Measurements from ENCODE around the gene SV2B.
"Not testable (repeated sequence)": the region's sequence is repeated elsewhere in the genome, so short reads cannot be mapped to it uniquely, and the experiment has no call there.

Gene SV2B, protein sequence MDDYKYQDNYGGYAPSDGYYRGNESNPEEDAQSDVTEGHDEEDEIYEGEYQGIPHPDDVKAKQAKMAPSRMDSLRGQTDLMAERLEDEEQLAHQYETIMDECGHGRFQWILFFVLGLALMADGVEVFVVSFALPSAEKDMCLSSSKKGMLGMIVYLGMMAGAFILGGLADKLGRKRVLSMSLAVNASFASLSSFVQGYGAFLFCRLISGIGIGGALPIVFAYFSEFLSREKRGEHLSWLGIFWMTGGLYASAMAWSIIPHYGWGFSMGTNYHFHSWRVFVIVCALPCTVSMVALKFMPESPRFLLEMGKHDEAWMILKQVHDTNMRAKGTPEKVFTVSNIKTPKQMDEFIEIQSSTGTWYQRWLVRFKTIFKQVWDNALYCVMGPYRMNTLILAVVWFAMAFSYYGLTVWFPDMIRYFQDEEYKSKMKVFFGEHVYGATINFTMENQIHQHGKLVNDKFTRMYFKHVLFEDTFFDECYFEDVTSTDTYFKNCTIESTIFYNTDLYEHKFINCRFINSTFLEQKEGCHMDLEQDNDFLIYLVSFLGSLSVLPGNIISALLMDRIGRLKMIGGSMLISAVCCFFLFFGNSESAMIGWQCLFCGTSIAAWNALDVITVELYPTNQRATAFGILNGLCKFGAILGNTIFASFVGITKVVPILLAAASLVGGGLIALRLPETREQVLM

DNA sequence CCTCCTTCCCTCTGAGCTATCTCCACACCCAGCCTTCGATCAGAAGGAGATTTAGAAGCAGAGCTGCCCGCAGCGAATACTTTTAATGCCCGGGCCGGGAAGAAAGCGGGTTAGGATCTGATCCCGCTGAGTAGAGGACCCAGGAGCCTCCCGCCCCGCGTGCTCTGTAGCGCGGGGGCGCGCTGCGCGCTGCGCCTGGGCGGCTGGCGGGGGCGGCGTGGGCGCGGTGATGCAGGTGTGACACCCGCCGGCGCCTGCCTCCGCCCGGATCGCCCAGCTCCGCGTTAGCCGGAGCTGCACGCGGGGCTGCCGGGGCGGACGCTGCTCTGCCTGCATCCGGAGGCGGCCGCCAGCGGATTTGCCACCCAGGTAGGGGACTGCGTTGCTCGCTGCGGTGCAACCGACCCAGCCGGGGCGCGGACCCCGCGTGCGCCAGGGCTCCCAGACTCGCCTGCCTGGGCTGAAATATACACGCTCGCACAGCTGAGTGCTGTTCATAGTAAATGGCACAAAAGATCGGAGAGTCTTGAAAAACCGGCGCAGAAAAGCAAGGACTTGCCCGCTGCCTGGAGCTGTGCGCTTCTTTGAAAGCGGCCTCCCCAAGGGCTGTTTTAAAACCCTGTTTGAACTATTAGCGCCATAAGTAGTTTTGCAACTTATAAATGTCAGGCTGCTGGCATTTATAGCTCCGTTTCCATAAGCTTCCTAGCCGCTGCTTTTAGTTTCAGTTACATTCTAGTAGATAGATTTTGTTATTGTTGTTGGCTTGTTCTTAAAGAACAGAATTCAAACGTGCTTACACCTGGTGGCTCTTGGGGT, at the start of gene SV2B:
TSS of gene SV2B (plus strand) at position 263 of the 819 bp plus-strand sequence. CDS start 126,007 bp downstream, outside the sequence.
- DNase-seq, result peak; percentile 23

DNA sequence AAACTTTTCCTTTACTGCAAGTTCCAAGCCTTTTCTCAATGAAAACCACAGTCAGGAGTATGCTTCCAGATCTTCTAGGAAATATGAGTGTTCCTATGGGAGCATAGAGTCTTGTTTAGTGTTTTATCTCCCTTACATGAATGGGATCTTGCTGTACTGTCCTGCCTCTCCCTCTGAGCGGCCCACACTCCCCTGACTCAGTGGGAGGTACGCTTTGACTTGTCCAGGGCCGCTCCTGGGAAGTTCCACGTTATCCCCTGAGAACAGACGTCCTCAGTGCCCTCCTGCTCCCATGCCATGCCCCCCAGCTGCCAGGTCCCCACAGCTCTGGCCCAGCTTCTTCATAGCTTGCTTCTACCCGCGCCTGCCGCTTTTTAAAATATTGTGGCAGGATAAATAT, 48.8 kb upstream of the SV2B start:
- DNase-seq, result no peak

DNA sequence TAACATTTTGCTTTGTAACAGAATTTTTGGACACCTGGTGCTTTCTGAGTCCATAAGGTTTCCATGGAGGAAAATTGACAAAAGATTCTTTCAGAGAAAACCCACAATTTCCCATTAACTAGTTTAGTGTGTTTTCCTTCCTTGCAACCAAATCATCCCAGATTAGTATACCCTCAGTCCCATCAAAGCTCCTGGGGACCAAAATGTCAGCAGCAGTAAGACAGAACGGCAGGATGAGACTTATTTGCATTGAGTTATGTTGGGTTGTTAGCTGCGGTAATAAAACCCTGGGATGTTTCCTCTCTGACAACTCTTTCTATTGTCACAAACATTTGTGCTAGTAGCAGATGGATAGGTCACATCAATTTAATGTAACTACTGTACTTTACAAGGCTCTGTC, 45.2 kb upstream of the SV2B start:
- no peak for DNase-seq

DNA sequence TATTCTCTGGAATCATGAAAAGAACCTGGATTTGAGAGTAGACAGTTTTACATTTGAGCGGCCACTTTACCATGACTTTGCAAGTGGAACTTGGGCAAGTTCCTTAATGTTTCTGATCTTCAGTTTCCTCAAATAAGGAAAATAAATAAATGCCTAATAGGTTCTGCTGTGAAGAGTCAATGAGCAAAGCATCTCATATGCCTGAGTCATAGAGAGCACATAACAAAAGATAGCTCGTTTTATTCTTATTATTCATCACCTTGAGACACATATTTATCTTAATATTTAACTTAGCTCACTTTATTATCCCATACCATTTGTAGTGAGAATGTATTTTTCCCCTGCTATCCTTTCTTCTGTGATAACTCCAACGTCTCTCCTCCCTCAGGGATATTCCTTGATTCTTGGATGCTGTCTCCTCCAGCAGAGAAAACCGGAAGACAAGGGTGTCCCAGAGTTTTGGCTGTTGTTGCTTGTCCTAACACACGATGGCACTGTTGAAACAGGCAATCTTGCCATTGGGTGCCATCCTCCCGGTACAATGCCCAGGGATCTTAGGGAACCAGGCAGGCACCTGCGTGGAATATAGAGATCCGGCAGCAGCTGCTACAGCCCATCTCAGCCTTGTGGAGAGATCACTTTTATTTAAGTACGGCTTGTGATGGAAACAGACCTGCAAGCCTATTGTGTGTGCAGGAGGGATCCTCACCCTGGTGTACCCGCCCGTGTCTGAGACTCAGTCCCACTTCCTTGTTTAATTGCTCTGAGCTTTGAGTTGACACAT, 44.3 kb upstream of the SV2B start:
- DNase-seq, result peak; percentile 73

DNA sequence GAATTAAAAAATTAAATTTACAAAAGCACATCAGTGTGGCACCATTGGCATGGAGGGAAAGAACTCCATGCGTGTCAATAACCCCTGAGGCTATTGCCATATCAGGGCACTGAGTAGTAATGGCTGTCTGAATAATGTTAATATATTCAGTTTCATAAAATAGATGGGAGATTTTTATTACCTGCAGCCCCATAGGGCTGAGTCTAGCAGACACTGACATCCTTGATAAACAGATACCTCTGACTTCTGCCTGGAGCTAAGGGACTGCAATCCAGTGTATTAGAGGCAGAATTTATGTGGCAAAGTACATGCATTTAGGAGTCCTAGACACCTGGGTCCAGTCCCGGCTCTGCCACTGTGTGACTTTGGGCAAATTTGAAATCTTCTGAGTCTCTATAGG, 38.8 kb upstream of the SV2B start:
- no peak for DNase-seq

DNA sequence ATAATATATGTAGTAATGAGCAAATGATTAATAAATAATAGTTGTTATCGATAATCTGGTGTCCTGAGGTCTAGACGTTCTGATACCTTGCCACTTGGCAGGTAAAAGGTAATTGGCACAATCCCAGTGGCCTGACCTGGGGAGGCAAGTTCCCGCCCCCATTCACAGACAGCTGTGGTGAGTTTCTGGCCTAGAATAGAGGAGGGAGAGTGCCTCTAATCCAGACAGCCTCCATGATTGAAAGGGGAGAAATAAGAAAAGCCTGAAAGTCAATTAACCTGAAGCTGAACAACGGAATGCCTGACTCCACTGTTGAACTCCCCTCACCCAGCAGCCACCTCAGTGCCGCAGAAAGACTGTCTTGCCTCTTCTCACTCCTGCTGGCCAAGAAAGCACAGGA, 38.1 kb upstream of the SV2B start:
- no peak for DNase-seq

DNA sequence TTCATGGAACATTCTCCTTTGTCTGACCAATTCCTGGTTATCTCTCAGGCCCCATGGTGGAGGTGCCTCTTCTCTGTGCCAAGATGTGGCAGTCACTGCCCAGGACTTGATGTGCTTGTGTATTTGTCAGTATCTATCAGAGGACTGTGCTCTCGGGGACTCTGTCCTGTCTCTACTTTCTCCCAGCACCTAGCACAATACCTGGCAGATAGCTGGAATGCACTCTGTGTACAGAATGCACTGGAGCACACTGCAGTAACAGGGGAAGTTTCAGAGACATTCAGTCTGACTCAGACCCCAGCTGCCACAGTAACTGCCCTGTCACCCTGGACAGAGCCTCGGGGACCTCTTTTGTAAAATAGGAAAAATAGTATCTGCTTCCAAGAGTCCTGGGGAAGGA, 34.6 kb upstream of the SV2B start:
- no peak for DNase-seq

DNA sequence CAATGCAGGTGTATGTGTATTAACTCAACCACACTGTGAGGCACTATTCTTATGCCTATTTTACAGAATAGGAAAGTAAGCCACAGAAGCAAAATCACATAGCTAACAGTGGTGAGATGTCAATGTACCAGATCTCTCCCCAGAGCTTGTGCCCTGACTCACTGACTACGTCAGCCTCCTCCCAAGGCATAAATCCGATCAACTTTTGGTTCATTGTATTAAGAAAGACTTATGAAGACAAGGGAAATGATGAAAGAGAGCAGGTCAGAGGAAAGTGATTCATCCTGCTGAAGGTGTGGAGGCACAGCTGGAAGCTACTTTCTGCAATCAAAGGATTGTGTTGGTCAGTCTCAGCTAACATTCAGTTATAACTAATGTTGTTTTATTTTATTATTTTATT, 33.0 kb upstream of the SV2B start:
- no peak for DNase-seq

DNA sequence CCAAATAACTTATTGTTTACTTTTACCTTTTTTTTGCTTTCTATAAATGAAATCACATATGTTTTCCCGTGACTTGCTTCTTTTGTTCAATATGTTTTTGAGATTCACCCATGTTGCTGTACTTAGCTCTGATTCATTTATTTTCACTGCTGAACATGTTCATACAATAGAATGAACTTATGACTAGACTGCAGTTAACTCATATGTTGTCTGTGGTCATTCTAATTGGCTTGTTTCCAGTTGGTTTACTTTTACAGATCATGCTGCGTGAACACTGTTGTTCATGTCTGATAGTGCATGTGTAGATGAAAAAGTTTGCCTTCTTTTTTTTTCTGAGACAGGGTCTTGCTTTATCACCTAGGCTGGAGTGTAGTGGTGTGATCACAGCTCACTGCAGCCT, 31.6 kb upstream of the SV2B start:
- DNase-seq, result no peak

DNA sequence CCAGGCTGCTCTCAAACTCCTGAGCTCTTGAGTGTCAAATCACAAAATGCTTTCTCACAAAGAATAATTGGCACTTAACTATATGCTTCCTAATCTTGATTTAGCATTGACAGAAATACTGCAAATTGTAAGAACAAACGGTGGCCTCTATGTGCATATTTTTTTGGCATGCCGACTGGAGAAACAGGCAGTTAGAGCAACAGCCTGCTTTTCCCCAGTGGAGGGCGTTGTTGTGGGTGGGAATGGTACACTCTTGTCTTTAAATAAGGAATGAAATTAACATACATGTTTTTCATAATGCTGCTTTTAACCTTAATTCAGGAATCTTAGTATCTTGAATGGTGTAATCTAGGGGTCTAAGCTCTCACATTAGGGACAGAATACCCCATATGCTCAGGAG, 31.1 kb upstream of the SV2B start:
- DNase-seq, result no peak

DNA sequence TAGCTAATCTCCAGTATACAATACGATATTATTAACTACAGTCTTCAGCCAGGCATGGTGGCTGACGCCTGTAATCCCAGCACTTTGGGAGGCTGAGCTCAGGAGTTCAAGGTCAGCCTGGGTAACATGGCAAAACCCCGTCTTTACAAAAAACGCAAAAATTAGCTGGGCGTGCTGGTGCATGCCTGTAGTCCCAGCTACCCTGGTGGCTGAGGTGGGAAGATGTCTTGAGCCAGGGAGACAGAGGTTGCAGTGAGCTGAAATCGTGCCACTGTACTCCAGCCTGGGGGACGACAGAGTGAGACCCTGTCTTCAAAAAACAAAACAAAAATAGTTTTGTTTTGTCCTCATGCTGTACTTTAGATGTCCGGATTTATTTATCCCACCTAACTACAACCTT, 29.2 kb upstream of the SV2B start:
- DNase-seq, result no peak

DNA sequence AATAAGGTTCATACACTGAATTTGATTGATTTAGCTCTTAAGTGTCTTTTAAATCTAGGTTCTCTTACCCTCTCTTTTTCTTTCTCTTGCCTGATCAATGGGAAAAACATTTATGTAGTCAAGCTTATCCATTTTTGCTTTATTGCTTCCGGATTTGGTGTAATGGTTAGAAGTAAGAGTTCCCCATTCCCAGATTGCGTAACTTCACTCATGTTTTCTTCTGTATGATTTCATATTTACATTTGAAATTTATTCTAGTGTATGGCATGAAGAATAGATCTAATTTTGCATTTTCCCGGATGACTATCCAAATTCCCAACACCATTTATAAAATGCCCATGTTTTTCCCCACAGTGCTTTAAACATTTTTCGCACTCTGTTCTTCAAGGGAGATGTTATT, 27.9 kb upstream of the SV2B start:
- DNase-seq, result no peak

DNA sequence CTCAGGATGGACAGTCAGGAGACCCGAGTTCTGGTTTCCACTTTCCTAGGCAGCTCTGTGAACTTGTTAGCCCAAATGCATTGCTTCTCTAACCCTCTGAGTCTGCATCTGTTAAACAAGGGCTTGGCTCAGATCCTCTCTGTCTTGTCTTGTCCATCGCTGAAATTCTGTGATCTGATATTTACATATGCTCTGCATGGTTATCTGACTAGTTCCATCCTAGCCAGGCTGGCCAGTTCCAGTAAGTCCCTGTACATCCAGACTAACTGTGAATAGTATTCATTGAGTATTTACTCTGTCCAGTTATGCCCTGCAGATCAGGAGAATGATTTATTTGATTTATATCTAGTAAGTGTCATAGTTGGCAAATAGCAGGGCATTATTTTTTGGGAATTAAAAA, 27.0 kb upstream of the SV2B start:
- no peak for DNase-seq

DNA sequence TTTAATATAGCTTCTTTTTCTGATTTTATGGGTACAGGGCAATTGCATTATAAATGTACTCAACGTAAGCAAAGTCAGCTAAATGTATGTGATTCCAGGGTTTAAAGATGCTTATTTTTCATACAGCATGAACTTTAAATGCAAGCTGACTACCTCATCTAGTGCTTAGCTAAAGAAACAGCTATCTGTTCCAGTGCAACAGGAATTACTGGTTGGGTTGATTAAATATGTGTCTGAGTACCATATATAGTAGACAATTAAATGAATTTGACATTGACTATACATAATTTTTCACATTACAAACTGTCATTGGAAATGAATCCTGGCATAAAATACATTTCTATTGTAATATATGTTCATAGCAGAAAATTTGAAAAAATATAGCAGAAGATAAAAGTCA, 26.3 kb upstream of the SV2B start:
- DNase-seq, result no peak

DNA sequence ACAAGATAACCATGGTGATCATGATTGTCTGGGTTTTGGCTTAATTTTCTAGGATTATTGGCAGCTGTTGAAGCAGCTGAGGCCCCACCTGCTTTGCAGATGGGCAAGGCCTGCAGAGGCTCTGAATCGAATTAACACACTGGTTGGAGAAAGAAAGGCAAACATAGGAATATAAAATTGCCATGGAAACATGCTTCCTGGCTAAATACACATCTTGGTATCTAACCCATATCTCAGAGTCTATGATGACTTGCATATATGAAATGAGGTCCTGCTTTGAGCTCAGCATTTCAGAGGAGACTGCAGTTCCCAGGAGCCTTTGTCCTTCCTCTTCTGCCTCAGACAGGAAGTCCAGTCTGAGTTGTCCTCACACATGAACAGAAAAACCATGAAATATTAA, 24.3 kb upstream of the SV2B start:
- no peak for DNase-seq

DNA sequence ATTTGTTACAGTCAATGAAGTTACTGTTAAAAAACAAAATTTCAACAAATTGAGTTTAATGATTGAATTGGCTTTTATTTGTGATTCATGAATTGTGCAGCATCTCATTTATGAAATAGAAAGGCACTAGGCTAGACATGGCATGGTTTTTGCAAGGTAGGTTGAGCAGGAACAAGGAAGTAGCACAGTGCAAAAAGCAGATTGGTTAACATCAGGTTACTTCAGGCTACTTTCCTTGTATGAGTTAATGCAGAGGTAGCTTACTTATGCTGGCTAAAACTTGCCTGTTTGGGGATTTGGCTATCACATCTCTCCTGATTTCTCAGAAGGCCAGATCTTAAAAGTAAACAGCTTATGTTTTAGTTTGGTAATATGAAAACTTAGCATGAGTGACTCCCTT, 23.0 kb upstream of the SV2B start:
- no peak for DNase-seq

DNA sequence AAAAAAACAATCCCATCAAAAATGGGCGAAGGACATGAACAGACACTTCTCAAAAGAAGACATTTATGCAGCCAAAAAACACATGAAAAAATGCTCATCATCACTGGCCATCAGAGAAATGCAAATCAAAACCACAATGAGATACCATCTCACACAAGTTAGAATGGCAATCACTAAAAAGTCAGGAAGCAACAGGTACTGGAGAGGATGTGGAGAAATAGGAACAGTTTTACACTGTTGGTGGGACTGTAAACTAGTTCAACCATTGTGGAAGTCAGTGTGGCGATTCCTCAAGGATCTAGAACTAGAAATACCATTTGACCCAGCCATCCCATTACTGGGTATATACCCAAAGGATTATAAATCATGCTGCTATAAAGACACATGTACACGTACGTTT, 6.2 kb upstream of the SV2B start:
- not testable (repeated sequence) for DNase-seq

DNA sequence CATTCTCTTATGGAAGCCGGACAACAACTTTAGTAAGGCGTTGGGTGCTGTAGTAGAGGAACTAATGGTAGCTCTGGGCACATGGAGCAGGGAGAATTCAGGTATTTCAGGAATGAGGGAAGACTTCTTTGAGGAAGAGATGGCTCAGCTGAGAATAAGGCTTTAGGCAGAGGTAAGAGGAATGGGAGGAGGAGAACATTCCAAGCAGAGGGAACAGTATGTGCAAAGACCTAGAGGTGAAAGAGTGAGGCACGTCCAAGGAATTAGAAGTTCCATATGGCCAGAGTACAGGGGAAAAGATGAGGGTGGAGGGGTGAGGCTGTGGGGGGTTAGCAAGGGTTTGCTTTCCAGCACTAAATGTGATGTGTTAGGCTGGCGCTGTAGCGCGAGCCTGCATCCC, 1.6 kb upstream of the SV2B start:
- no peak for DNase-seq

DNA sequence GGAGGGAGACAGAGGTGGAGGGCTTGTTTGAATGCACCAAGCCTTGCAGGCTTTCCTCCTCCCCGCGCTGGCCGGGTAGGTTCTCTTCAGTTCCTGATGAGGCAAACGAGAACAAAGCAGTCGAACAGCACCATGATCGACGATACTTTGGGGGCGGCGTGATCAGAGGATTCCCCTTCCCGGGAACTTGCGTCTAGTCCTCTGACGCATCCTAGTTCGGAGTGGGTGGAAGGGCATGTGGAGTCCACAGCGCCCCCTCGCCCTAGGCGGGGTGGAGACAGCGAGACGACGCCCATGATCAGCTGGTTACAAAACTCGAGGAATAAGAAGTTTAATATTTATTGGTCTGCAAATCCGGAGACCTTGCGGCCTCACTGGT, 452 bp upstream of the SV2B start:
- no peak for DNase-seq

DNA sequence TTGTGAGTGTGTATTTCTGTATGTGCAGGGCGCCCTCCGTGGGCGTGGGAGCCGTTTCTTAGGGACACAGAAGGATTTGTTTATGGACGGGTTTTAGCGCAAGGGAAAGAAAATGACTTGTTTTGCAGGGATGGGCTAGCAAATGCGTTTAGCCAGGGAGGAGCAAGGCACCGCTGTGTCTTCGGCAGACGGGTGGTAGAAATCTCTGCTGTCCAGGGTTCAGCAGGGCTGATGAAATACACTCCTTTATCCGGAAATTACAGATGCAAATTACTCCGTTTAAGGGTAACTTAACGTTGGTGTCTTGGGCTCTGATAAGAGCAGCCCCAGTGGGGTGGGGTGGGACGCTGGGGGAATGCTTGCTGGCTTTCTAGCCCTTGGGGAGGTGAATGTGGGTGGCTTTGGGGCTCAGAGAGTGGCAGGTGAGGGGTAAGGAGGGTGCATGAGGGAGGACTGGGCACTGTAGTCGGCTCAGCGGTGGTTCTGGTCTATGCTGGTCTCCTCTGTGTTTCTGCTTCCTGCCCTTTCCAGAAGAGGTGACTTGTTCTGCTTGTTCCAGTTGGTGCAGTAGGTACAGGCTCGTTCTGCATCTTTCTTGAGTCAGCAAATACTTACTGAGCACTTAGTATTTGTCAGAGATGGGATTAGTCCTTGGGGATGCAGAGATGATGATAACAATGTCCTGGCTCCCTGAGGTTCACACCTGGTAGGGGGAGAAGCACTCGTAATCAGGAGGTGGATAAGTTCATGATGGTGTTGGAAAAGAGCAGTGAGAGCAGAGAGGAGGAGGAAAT, 954 bp downstream of the SV2B start:
- DNase-seq, result peak; percentile 36

DNA sequence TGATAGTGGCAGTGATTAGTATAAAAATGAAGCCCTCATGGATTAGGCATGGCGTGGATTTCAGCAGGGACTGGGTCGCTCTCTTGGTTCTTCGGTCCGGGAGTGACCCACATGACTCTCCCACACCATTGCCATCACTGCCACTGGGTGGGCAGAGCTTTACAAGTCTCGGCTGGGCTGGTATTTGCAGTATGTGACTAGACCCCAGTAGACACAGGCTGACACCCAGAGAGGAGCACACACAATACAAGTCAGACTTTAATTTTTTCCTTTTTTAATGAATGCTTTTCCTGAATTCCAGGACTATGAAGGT, 1.5 kb downstream of the SV2B start:
- no peak for DNase-seq

DNA sequence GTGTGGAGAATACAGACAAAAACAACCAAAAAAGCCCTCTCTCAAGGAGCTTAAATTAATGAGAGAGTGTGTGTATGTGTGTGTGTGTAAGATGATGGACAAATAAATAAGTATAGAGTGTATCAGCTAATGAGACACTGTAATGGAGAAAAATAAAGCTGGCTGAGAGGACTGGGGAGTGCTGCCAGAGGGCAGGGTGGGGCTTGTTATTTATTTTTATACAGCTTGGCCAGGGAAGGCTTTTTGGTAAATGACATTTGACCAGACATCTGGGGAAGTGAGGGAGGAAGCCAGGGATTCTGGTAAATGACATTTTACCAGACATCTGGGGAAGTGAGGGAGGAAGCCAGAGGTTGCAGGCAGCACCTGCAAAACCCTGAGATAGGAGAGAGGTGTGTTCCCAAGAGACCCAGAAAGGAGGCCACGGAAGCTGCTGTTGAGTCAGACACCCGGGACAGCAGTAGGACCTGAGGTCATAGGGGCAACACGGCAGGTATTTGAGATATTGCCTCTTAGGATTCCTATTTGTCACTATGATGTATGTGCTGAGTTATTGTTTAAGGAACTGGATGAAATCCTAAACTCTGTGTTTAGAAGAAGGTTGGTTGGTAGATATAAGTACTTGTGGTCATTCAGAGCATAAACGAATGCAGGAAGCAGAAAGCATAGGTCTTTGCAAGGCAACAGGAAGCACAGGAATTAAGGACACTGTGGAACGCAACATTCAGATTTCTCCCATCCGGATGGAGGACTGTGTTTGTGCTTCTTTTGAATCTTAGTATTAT, 2.7 kb downstream of the SV2B start:
- no peak for DNase-seq

Measured in NCI-H510A treated with DMSO at 0.1 percent for 48 hours (cell line).